ENCODE results near the gene CENPM. TPM values are rescaled to one million over a fixed set of nuclear protein-coding genes. Genes with fewer than 3 reads are reported as not detected.

Gene CENPM
- total and polyA plus RNA-seq, 5 donors, result 0.23 to 1.8 (median 1.4) TPM; not detected in 2

- H3K4me1 ChIP-seq (ENCODE audit: control insufficient read depth, insufficient read depth, low read length), result peaks cover 3% of the 10 kb centered on the region
- DNase-seq (peak in 1 of 3 donors; percentile 59), ATAC-seq (no peak)
- intact Hi-C loops (cut with DNase I), result no loop called here
- H3K27me3 ChIP-seq (ENCODE audit: control insufficient read depth, insufficient read depth), result no peaks in the 10 kb centered on the region
- peak overlapping the region; percentile 52 for H3K4me3 ChIP-seq (ENCODE audit: low read length)
- no peak overlapping the region for H3K27ac ChIP-seq (ENCODE audit: low read length)
- 3% methylated on average over 46 of the region's 46 CpGs for WGBS
- no peaks in the 10 kb centered on the region for H3K9me3 ChIP-seq (ENCODE audit: control insufficient read depth, low read length)
Observed at GRCh38 chr22:41976961-41977566, 30.1 kb upstream of the CENPM start.

DNA sequence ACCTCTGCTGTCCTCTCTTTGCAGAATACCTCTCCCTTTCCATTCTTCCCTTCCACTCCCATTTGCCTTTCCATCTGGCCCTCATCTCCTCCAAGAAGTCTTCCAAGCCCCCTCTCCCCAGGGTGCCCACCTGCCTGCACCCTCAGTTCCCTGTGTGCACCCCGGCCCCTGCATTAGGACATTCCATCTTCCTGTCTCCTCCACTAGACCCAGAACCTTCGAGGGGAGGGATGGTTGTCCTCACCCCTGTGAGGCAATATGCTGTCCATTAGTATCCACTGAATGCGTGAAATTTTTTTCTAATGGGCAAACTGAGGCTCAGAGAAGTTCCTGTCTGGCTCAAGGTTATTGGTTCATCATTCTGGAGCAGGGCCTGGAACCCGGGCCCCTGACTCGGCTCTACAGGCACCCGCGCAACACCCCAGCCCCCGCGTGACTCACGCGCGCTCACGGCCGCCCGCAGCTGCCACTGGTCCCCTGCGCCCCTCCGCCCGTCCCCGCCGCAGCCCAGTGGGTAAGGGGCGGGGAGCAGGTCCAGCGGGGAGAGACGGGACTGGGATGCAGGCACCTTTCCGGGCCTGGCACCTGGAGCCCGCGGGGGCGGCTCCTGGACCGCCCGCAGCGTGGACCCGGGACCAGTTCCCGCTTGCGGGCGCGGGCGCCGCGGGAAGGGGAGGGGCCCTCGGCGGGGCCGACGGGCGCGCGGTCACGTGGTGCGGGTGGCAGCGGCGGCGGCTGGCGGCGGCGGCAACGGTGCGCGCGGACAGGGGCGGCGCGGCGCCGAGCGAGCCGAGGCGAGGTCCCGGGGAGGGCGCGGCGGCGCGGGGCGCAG lies 29.3 kb upstream of the CENPM start:
- ATAC-seq, result peak in 1 of 2 donors; percentile 33
- Histone ChIP-seq H3K27me3 (ENCODE audit: control insufficient read depth, insufficient read depth) (no peaks in the 10 kb centered on the region), H3K9me3 (ENCODE audit: control insufficient read depth, low read length) (no peaks in the 10 kb centered on the region), H3K4me1 (ENCODE audit: control insufficient read depth, insufficient read depth, low read length) (peaks cover 3% of the 10 kb centered on the region), H3K27ac (ENCODE audit: low read length) (no peak overlapping the region), H3K4me3 (ENCODE audit: low read length) (peak overlapping the region; percentile 52)
- intact Hi-C loops (cut with DNase I), result no loop called here
- WGBS, result 2% methylated on average over 72 of the region's 72 CpGs
- peak in 2 of 3 donors; percentile 58 to 63 for DNase-seq

GRCh38 chr22:41975299-41976069 lies 28.5 kb upstream of the CENPM start:
- H3K27ac ChIP-seq (ENCODE audit: low read length), result no peak overlapping the region
- DNase-seq, result no peak
- intact Hi-C loops (cut with DNase I), result no loop called here

GRCh38 chr22:41974691-41975290 lies 27.8 kb upstream of the CENPM start:
- H3K9me3 ChIP-seq (ENCODE audit: control insufficient read depth, low read length), result no peaks in the 10 kb centered on the region
- no peak overlapping the region for H3K27ac ChIP-seq (ENCODE audit: low read length)
- no peak for DNase-seq
- ATAC-seq, result no peak
- peaks cover 3% of the 10 kb centered on the region for H3K4me1 ChIP-seq (ENCODE audit: control insufficient read depth, insufficient read depth, low read length)
- intact Hi-C loops (cut with DNase I), result no loop called here
- H3K4me3 ChIP-seq (ENCODE audit: low read length), result no peak overlapping the region
- 66% methylated on average over 10 of the region's 10 CpGs for WGBS
- no peaks in the 10 kb centered on the region for H3K27me3 ChIP-seq (ENCODE audit: control insufficient read depth, insufficient read depth)

More at GRCh38 chr22:41975299-41976069, 28.5 kb upstream of the CENPM start:
- Histone ChIP-seq H3K9me3 (ENCODE audit: control insufficient read depth, low read length) (no peaks in the 10 kb centered on the region), H3K27me3 (ENCODE audit: control insufficient read depth, insufficient read depth) (no peaks in the 10 kb centered on the region), H3K4me1 (ENCODE audit: control insufficient read depth, insufficient read depth, low read length) (peaks cover 3% of the 10 kb centered on the region), H3K4me3 (ENCODE audit: low read length) (no peak overlapping the region)
- no peak for ATAC-seq
- WGBS, result 65% methylated on average over 12 of the region's 12 CpGs

DNA sequence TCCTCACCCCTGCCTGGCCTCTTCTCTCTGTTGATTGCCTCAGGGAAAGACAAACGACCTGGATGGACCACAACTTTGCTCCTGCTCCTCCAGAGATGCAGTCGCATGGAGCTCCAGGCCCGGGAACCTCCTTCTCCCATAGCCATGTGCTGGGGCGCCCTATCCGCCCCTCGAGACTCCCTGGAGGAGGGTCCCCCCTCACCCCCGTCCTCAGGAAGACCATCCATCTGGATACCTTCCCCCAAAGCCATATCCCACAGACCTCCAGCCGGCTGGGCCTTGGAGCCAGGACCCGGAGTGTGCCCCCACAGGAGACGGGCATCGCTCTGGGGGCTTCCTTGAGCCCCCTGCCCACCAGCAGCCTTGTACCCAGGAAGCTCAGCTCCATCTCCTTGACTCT lies 24.5 kb upstream of the CENPM start:
- no peak for ATAC-seq
- DNase-seq, result no peak
- H3K27me3 ChIP-seq (ENCODE audit: control insufficient read depth, insufficient read depth), result no peaks in the 10 kb centered on the region
- no peaks in the 10 kb centered on the region for H3K4me1 ChIP-seq (ENCODE audit: control insufficient read depth, insufficient read depth, low read length)
- 85% methylated on average over 11 of the region's 11 CpGs for WGBS
- H3K4me3 ChIP-seq (ENCODE audit: low read length), result no peak overlapping the region
- intact Hi-C loops (cut with DNase I), result no loop called here
- no peak overlapping the region for H3K27ac ChIP-seq (ENCODE audit: low read length)
- no peaks in the 10 kb centered on the region for H3K9me3 ChIP-seq (ENCODE audit: control insufficient read depth, low read length)

DNA sequence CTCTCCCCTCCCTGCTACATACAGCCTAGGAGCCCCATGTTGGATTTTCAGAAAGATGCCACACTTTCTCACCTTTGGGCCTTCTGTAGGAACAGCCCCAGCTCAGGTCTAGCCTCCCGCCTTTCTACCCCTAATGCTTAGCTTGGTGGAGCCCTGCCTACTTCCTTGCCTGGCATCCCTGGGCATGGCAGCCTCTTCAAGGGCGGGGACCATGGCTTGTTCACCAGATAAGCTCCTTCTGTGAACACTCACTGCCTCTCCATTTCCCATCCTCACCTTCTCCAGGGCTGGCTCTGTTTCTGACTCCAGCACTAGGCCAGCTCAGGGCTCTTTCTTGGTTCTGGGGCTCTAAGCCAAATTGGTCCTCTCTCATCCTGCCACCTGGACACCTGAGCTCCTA lies 23.6 kb upstream of the CENPM start:
- no peak for DNase-seq
- H3K4me3 ChIP-seq (ENCODE audit: low read length), result no peak overlapping the region
- H3K4me1 ChIP-seq (ENCODE audit: control insufficient read depth, insufficient read depth, low read length), result no peaks in the 10 kb centered on the region
- intact Hi-C loops (cut with DNase I), result no loop called here
- WGBS, result 83% methylated on average over 2 of the region's 2 CpGs
- no peaks in the 10 kb centered on the region for H3K27me3 ChIP-seq (ENCODE audit: control insufficient read depth, insufficient read depth)
- H3K27ac ChIP-seq (ENCODE audit: low read length), result no peak overlapping the region
- no peaks in the 10 kb centered on the region for H3K9me3 ChIP-seq (ENCODE audit: control insufficient read depth, low read length)
- ATAC-seq, result no peak

GRCh38 chr22:41969110-41969646 lies 22.2 kb upstream of the CENPM start, which contains the start of gene SEPTIN3:
Gene SEPTIN3, plus strand, starts transcription at chr22:41969443. Its CDS starts 2,050 bp downstream, at chr22:41971493.
- Histone ChIP-seq H3K4me1 (ENCODE audit: control insufficient read depth, insufficient read depth, low read length) (no peaks in the 10 kb centered on the region), H3K9me3 (ENCODE audit: control insufficient read depth, low read length) (no peaks in the 10 kb centered on the region), H3K27ac (ENCODE audit: low read length) (no peak within 1 kb of the TSS), H3K27me3 (ENCODE audit: control insufficient read depth, insufficient read depth) (no peaks in the 10 kb centered on the region), H3K4me3 (ENCODE audit: low read length) (no peak within 1 kb of the TSS)
- DNase-seq (no peak), ATAC-seq (no peak)
- WGBS, result 50% methylated on average over 8 of the region's 8 CpGs
- intact Hi-C loops (cut with DNase I), result loop anchor here in 1 of 4 donors (5.0 kb wide), 1 partner anchor 468 kb away; no protein-coding TSS in a partner anchor

- Histone ChIP-seq H3K27me3 (ENCODE audit: control insufficient read depth, insufficient read depth) (no peaks in the 10 kb centered on the region), H3K9me3 (ENCODE audit: control insufficient read depth, low read length) (no peaks in the 10 kb centered on the region), H3K27ac (ENCODE audit: low read length) (no peak overlapping the region), H3K4me3 (ENCODE audit: low read length) (no peak overlapping the region), H3K4me1 (ENCODE audit: control insufficient read depth, insufficient read depth, low read length) (no peaks in the 10 kb centered on the region)
- ATAC-seq (peak in 1 of 2 donors; percentile 40), DNase-seq (no peak)
- intact Hi-C loops (cut with DNase I), result loop anchor here in 1 of 4 donors (5.0 kb wide), 1 partner anchor 469 kb away; no protein-coding TSS in a partner anchor
- WGBS, result 45% methylated on average over 9 of the region's 9 CpGs
Observed at GRCh38 chr22:41968601-41969000, 21.6 kb upstream of the CENPM start.

GRCh38 chr22:41966607-41967240 lies 19.8 kb upstream of the CENPM start:
- H3K4me3 ChIP-seq (ENCODE audit: low read length), result no peak overlapping the region
- H3K27me3 ChIP-seq (ENCODE audit: control insufficient read depth, insufficient read depth), result no peaks in the 10 kb centered on the region
- H3K4me1 ChIP-seq (ENCODE audit: control insufficient read depth, insufficient read depth, low read length), result no peaks in the 10 kb centered on the region
- no peak for DNase-seq
- peak; percentile 44 to 52 for ATAC-seq
- H3K27ac ChIP-seq (ENCODE audit: low read length), result no peak overlapping the region
- WGBS, result 39% methylated on average over 8 of the region's 8 CpGs
- H3K9me3 ChIP-seq (ENCODE audit: control insufficient read depth, low read length), result no peaks in the 10 kb centered on the region
- intact Hi-C loops (cut with DNase I), result loop anchor here in 1 of 4 donors (5.0 kb wide), 1 partner anchor 471 kb away; no protein-coding TSS in a partner anchor

GRCh38 chr22:41966225-41966606 lies 19.3 kb upstream of the CENPM start:
- WGBS, result 99% methylated on average over 2 of the region's 2 CpGs
- no peaks in the 10 kb centered on the region for H3K27me3 ChIP-seq (ENCODE audit: control insufficient read depth, insufficient read depth)
- no peaks in the 10 kb centered on the region for H3K4me1 ChIP-seq (ENCODE audit: control insufficient read depth, insufficient read depth, low read length)
- H3K4me3 ChIP-seq (ENCODE audit: low read length), result no peak overlapping the region
- no peak overlapping the region for H3K27ac ChIP-seq (ENCODE audit: low read length)
- DNase-seq, result no peak
- intact Hi-C loops (cut with DNase I), result loop anchor here in 1 of 4 donors (5.0 kb wide), 1 partner anchor 471 kb away; no protein-coding TSS in a partner anchor
- ATAC-seq, result no peak
- no peaks in the 10 kb centered on the region for H3K9me3 ChIP-seq (ENCODE audit: control insufficient read depth, low read length)

Data from right cardiac atrium (tissue), 5 donors.